Umbilical cord (tissue), 2 donors: Measurements from ENCODE around the gene IGSF21. TPM values are rescaled to one million over a fixed set of nuclear protein-coding genes. Genes with fewer than 3 reads are reported as not detected.

Experiments
- DNase-seq: peaks from one replicate; pipeline ENCODE4 v3.0.0-alpha.2; 2015; ENCODE audit warnings: low spot score
- total RNA-seq: library from RNA; depleted of rRNA; stranded (reverse); fragments of >200 nt; gene quantifications from one replicate; pipeline ENCODE4 v1.2.3, GENCODE V29; 2014; ENCODE audit warnings: low replicate concordance; ENCODE audit not compliant: insufficient read depth

Gene IGSF21
- 6.0 TPM for total RNA-seq

- no peak for DNase-seq
These were observed at the start of gene IGSF21 for GRCh38 chr1:18107369-18108298. Gene IGSF21, plus strand, starts transcription at chr1:18107798. Its CDS starts 331 bp downstream, at chr1:18108129.

- no peak for DNase-seq
These were observed 49.2 kb upstream of the IGSF21 start for GRCh38 chr1:18058206-18058921.

GRCh38 chr1:18058981-18059605, 48.5 kb upstream of the IGSF21 start:
- DNase-seq = no peak

GRCh38 chr1:18060366-18060765, 47.2 kb upstream of the IGSF21 start:
- DNase-seq = no peak

- DNase-seq = no peak
These were observed 45.4 kb upstream of the IGSF21 start for GRCh38 chr1:18062185-18062584.

GRCh38 chr1:18064534-18064933, 43.1 kb upstream of the IGSF21 start:
- DNase-seq = no peak

GRCh38 chr1:18066576-18066975, 41.0 kb upstream of the IGSF21 start:
- no peak for DNase-seq

- no peak for DNase-seq
These were observed 37.7 kb upstream of the IGSF21 start for GRCh38 chr1:18069903-18070302.

GRCh38 chr1:18072066-18072465, 35.5 kb upstream of the IGSF21 start:
- no peak for DNase-seq

GRCh38 chr1:18073066-18073642, 34.4 kb upstream of the IGSF21 start:
- no peak for DNase-seq

- DNase-seq = no peak
These were observed 29.9 kb upstream of the IGSF21 start for GRCh38 chr1:18077657-18078215.

- DNase-seq = no peak
These were observed 27.5 kb upstream of the IGSF21 start for GRCh38 chr1:18079941-18080735.

GRCh38 chr1:18085387-18086074, 22.1 kb upstream of the IGSF21 start:
- DNase-seq = no peak

GRCh38 chr1:18088077-18088594, 19.5 kb upstream of the IGSF21 start:
- DNase-seq = no peak

- DNase-seq = no peak
These were observed 18.1 kb upstream of the IGSF21 start for GRCh38 chr1:18089488-18089887.

GRCh38 chr1:18090636-18091035, 17.0 kb upstream of the IGSF21 start:
- no peak for DNase-seq

- DNase-seq = no peak
These were observed 15.7 kb upstream of the IGSF21 start for GRCh38 chr1:18091660-18092446.

- DNase-seq = no peak
These were observed 14.4 kb upstream of the IGSF21 start for GRCh38 chr1:18093193-18093592.

GRCh38 chr1:18093646-18094045, 14.0 kb upstream of the IGSF21 start:
- no peak for DNase-seq
